H1 (cell line): ENCODE measurements around the gene KATNA1. TPM values are rescaled to one million over a fixed set of nuclear protein-coding genes. Genes with fewer than 3 reads are reported as not detected.
"Not testable (repeated sequence)": the region's sequence is repeated elsewhere in the genome, so short reads cannot be mapped to it uniquely, and the experiment has no call there.

ENCODE experiments used
- CTCF ChIA-PET: fragments of 300-600 bp; sonication (Branson Sonifier 250); formaldehyde crosslinking; loops from one replicate; lab custom pipeline; 2021; ENCODE audit not compliant: partially characterized antibody; lab: Charles Lee
- POLR2A ChIA-PET: fragments of 300-600 bp; sonication (Branson Sonifier 250); formaldehyde crosslinking; loops from one replicate; lab custom pipeline; 2021; ENCODE audit warnings: inconsistent platforms; ENCODE audit not compliant: partially characterized antibody; lab: Charles Lee
- DNase-seq, 2 experiments: peaks; one replicate each; pipeline versions ENCODE4 v3.0.0 to v3.0.0-alpha.2; 2010 to 2022; ENCODE audit warnings: low spot score in 2 of 2, low read depth in 1 of 2, mixed read lengths in 1 of 2
- FAIRE-seq: peaks from 2 replicates; lab custom pipeline; 2011; peaks lifted over from hg19 to GRCh38; lab: Jason Lieb, UNC
- H2AFZ ChIP-seq: 2 replicates; pipeline ENCODE4 v1.8.1; 2012; ENCODE audit warnings: low read length, inconsistent platforms
- H2AK5ac ChIP-seq: 2 replicates; pipeline ENCODE4 v1.6.1; 2013; ENCODE audit warnings: low read depth, low read length
- H2BK120ac ChIP-seq: replicated peaks from 2 replicates; pipeline ENCODE3; 2013; ENCODE audit warnings: low read depth, low read length, inconsistent platforms
- H2BK12ac ChIP-seq: 2 replicates; pipeline ENCODE4 v1.6.1; 2013; ENCODE audit warnings: low read depth, low read length
- H2BK15ac ChIP-seq: 2 replicates; pipeline ENCODE4 v1.6.1; 2013; ENCODE audit warnings: low read length
- H2BK20ac ChIP-seq: 2 replicates; pipeline ENCODE4 v1.6.1; 2013; ENCODE audit warnings: low read length
- H2BK5ac ChIP-seq: 2 replicates; pipeline ENCODE4 v1.6.1; 2013; ENCODE audit warnings: low read depth, low read length
- H3K14ac ChIP-seq: 2 replicates; pipeline ENCODE4 v1.6.1; 2013; ENCODE audit warnings: inconsistent platforms; ENCODE audit not compliant: insufficient read length
- H3K18ac ChIP-seq: 2 replicates; pipeline ENCODE4 v1.6.1; 2013; ENCODE audit warnings: low read length; ENCODE audit errors: extremely low read depth
- H3K23ac ChIP-seq: 2 replicates; pipeline ENCODE4 v1.6.1; 2013; ENCODE audit warnings: inconsistent platforms; ENCODE audit not compliant: insufficient read length
- H3K23me2 ChIP-seq: 2 replicates; pipeline ENCODE4 v1.6.1; 2013; ENCODE audit warnings: low read depth, low read length
- H3K27ac ChIP-seq: 2 replicates; pipeline ENCODE4 v1.6.1; 2011; ENCODE audit warnings: low read depth, low read length, inconsistent platforms
- H3K27me3 ChIP-seq, 4 experiments: replicated peaks in 1 of 4; 1 replicate in 1 of 4; 2 replicates in 3 of 4; pipeline versions ENCODE4 v1.6.1 to v1.8.1; 2011 to 2013; ENCODE audit warnings: low read length in 3 of 4, mild to moderate bottlenecking in 3 of 4, inconsistent platforms in 2 of 4, mixed read lengths in 2 of 4, moderate library complexity in 1 of 4; ENCODE audit not compliant: control insufficient read depth in 3 of 4, insufficient read depth in 3 of 4; ENCODE audit errors: extremely low read depth in 1 of 4
- H3K36me3 ChIP-seq, 4 experiments: 2 replicates each; pipeline versions ENCODE4 v1.6.1 to v1.8.1; 2011 to 2013; ENCODE audit warnings: mild to moderate bottlenecking in 4 of 4, low read length in 3 of 4, moderate library complexity in 2 of 4, control low read depth in 1 of 4, inconsistent platforms in 1 of 4; ENCODE audit not compliant: insufficient read depth in 4 of 4, control insufficient read depth in 2 of 4
- H3K4ac ChIP-seq: replicated peaks from 2 replicates; pipeline ENCODE3; 2013; ENCODE audit warnings: low read length, low read depth, mixed read lengths, inconsistent platforms; ENCODE audit not compliant: insufficient read length
- H3K4me1 ChIP-seq, 4 experiments: replicated peaks in 1 of 4; 1 replicate in 1 of 4; 2 replicates in 3 of 4; pipeline versions ENCODE4 v1.6.1 to v1.8.1; 2011 to 2013; ENCODE audit warnings: low read length in 3 of 4, inconsistent platforms in 2 of 4, mixed read lengths in 1 of 4; ENCODE audit not compliant: insufficient read depth in 4 of 4, control insufficient read depth in 3 of 4
- H3K4me2 ChIP-seq, 2 experiments: 2 replicates each; pipeline versions ENCODE4 v1.6.1 to v1.8.1; 2011 to 2013; ENCODE audit warnings: low read depth in 2 of 2, low read length in 2 of 2, control low read depth in 1 of 2, inconsistent platforms in 1 of 2, mild to moderate bottlenecking in 1 of 2; ENCODE audit not compliant: insufficient read depth in 1 of 2
- H3K4me3 ChIP-seq, 4 experiments: fragments of 200-600, 300-600 bp in 1 of 4; sonication (generic), shearing (Covaris generic), sonication (Bioruptor Twin) in 1 of 4; 2 replicates each; pipeline versions ENCODE4 v1.5.1 to v1.8.1; 2011 to 2016; ENCODE audit warnings: low read length in 4 of 4, low read depth in 3 of 4, control low read depth in 2 of 4, inconsistent platforms in 2 of 4, mild to moderate bottlenecking in 2 of 4, mixed read lengths in 1 of 4, moderate library complexity in 1 of 4; ENCODE audit not compliant: insufficient read depth in 2 of 4; ENCODE audit errors: extremely low read depth in 1 of 4
- H3K56ac ChIP-seq: replicated peaks from 2 replicates; pipeline ENCODE3; 2013; ENCODE audit warnings: low read depth, mild to moderate bottlenecking, mixed read lengths, low read length, inconsistent platforms; ENCODE audit not compliant: insufficient read length
- H3K79me1 ChIP-seq: 2 replicates; pipeline ENCODE4 v1.6.1; 2013; ENCODE audit warnings: low read depth, low read length, control low read depth
- H3K79me2 ChIP-seq, 2 experiments: 2 replicates each; pipeline versions ENCODE4 v1.6.1 to v1.8.1; 2012 to 2013; ENCODE audit warnings: low read length in 2 of 2, mild to moderate bottlenecking in 2 of 2, inconsistent platforms in 1 of 2; ENCODE audit not compliant: insufficient read depth in 2 of 2, control insufficient read depth in 1 of 2
- H3K9ac ChIP-seq, 4 experiments: replicated peaks in 1 of 4; 1 replicate in 1 of 4; 2 replicates in 3 of 4; pipeline versions ENCODE4 v1.6.1 to v1.8.1; 2011 to 2013; ENCODE audit warnings: low read depth in 3 of 4, low read length in 3 of 4, control low read depth in 2 of 4, mild to moderate bottlenecking in 2 of 4, moderate library complexity in 2 of 4, inconsistent platforms in 1 of 4; ENCODE audit errors: extremely low read depth in 1 of 4
- H3K9me3 ChIP-seq, 2 experiments: 2 replicates each; pipeline versions ENCODE4 v1.6.1 to v1.8.1; 2012 to 2013; ENCODE audit warnings: mild to moderate bottlenecking in 2 of 2, moderate library complexity in 2 of 2, control low read depth in 1 of 2, inconsistent platforms in 1 of 2, low read depth in 1 of 2, low read length in 1 of 2, mixed read lengths in 1 of 2; ENCODE audit not compliant: insufficient read depth in 2 of 2
- H4K20me1 ChIP-seq, 2 experiments: replicated peaks in 1 of 2; 2 replicates each; pipeline versions ENCODE3 to v1.8.1; 2011 to 2013; ENCODE audit warnings: inconsistent platforms in 2 of 2, low read length in 2 of 2, mild to moderate bottlenecking in 1 of 2; ENCODE audit not compliant: insufficient read depth in 2 of 2, control insufficient read depth in 1 of 2
- H4K5ac ChIP-seq: 2 replicates; pipeline ENCODE4 v1.6.1; 2013; ENCODE audit warnings: low read length, low read depth, mixed read lengths, inconsistent platforms; ENCODE audit not compliant: insufficient read length
- H4K8ac ChIP-seq: 2 replicates; pipeline ENCODE4 v1.8.0; 2013; ENCODE audit warnings: mild to moderate bottlenecking, moderate library complexity, low read length, inconsistent platforms; ENCODE audit not compliant: insufficient read depth; ENCODE audit errors: extremely low read depth
- H4K91ac ChIP-seq: replicated peaks from 2 replicates; pipeline ENCODE3; 2013; ENCODE audit warnings: low read length, mixed read lengths, inconsistent platforms; ENCODE audit not compliant: insufficient read length
- BACH1 ChIP-seq: IDR thresholded peaks from 2 replicates; pipeline ENCODE4 v1.6.1; 2012; ENCODE audit warnings: low read length, improper control_type of control experiment
- HDAC6 ChIP-seq: IDR thresholded peaks from one replicate; pipeline ENCODE4 v1.7.1; 2012; ENCODE audit warnings: low read depth, mild to moderate bottlenecking, inconsistent platforms, low read length, moderate library complexity
- JUND ChIP-seq: IDR thresholded peaks from 2 replicates; pipeline ENCODE4 v1.6.1; 2011; ENCODE audit warnings: mild to moderate bottlenecking, improper control_type of control experiment, low read length
- RFX5 ChIP-seq: IDR thresholded peaks from 2 replicates; pipeline ENCODE4 v1.6.1; 2011; ENCODE audit warnings: low read depth, low read length, improper control_type of control experiment, borderline replicate concordance
- RNF2 ChIP-seq: fragments of 200-900, 300-1000 bp; sonication (generic); IDR thresholded peaks from 2 replicates; pipeline ENCODE4 v1.7.1; 2016; ENCODE audit warnings: borderline replicate concordance, low read depth, mild to moderate bottlenecking, antibody characterized with exemption, low read length; ENCODE audit not compliant: poor library complexity, severe bottlenecking; ENCODE audit errors: missing control alignments
- SAP30 ChIP-seq: fragments of 300-600 bp; sonication (generic); IDR thresholded peaks from 2 replicates; pipeline ENCODE4 v1.7.1; 2012; ENCODE audit warnings: low read length, moderate library complexity, mild to moderate bottlenecking, inconsistent platforms; ENCODE audit not compliant: insufficient read depth, insufficient replicate concordance
- TAF7 ChIP-seq: optimal IDR thresholded peaks from 2 replicates; pipeline ENCODE3; 2011; ENCODE audit warnings: low read depth, mild to moderate bottlenecking, inconsistent platforms, low read length, moderate library complexity, borderline replicate concordance
- ZNF274 ChIP-seq: IDR thresholded peaks from 2 replicates; pipeline ENCODE4 v1.7.0; 2012; ENCODE audit warnings: low read length, borderline replicate concordance; ENCODE audit errors: extremely low read depth
- polyA plus RNA-seq, 7 experiments: library from polyadenylated mRNA; depleted of rRNA in 3 of 7; stranded (reverse) in 5 of 7; unstranded in 2 of 7; fragments of >200 nt in 5 of 7; fragments of 200-250 nt in 2 of 7; gene quantifications; 1 replicate in 5 of 7; 2 replicates in 1 of 7; 4 replicates in 1 of 7; pipeline versions ENCODE4 v1.2.1 to v1.2.3, GENCODE V29; 2011 to 2013; ENCODE audit warnings: missing spikeins in 2 of 7, mixed read lengths in 2 of 7
- total RNA-seq: library from RNA; stranded (reverse); fragmentation: NEBNext Ultra II Directional; extraction: Animal tissue kit (Norgen Biotek cat#: 25700); gene quantifications from 2 replicates; pipeline ENCODE4 v1.2.1, GENCODE V29; 2021
- TF ChIP-seq, protein P1 (sequence below): IDR thresholded peaks from 2 replicates; pipeline ENCODE4 v1.6.1; 2012; ENCODE audit warnings: inconsistent platforms

KATNA1 gene
- total and polyA plus RNA-seq, 2 of the 8 experiments (the other 6 are each of a cell fraction or from before 2014, with no cell fraction given): 7.6 to 20.3 TPM

DNA sequence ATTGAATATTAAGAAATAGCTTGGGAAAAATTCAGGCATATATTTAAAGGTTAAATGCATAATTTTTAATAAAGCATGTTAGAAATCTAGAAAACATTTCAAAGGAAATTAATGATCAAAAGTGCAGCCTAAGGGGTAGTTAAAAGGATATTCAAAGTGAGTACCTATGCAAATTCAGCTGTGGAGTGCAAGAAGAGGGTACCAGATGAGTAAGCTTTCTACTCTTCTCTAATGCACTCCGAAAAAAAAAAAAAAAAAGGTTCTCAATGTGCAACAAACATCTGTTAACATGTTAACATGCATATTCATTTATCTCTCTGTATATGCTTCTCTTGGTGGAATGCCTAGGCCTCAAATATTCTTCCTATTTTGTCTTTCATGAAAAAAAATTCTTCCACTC, 32.0 kb upstream of the KATNA1 start (continued):
- no peak for TF ChIP-seq RNF2
- TF ChIP-seq HDAC6: no peak
- no peak for TF ChIP-seq SAP30
- no peak for TF ChIP-seq JUND
- TF ChIP-seq ZNF274: no peak
- no peak for TF ChIP-seq BACH1
- TF ChIP-seq RFX5: no peak
- no peak for TF ChIP-seq TAF7
- TF ChIP-seq, protein P1, sequence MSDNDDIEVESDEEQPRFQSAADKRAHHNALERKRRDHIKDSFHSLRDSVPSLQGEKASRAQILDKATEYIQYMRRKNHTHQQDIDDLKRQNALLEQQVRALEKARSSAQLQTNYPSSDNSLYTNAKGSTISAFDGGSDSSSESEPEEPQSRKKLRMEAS: no peak

GRCh38 chr6:149672265-149672664, 23.8 kb upstream of the KATNA1 start:
- H3K9me3 ChIP-seq, H2BK120ac ChIP-seq, H4K8ac ChIP-seq, H3K14ac ChIP-seq, H3K4me1 ChIP-seq, H3K23me2 ChIP-seq, H2BK15ac ChIP-seq, FAIRE-seq, H2BK5ac ChIP-seq, DNase-seq, H2AFZ ChIP-seq, H3K9ac ChIP-seq, H3K79me2 ChIP-seq, POLR2A ChIA-PET, H3K79me1 ChIP-seq, H2AK5ac ChIP-seq, H4K91ac ChIP-seq, H3K56ac ChIP-seq, H2BK12ac ChIP-seq, H3K27me3 ChIP-seq, H3K4me2 ChIP-seq, H2BK20ac ChIP-seq, H3K4me3 ChIP-seq, H3K18ac ChIP-seq, H3K4ac ChIP-seq, H4K20me1 ChIP-seq, CTCF ChIA-PET, H3K27ac ChIP-seq, H3K23ac ChIP-seq, H4K5ac ChIP-seq: not testable (repeated sequence)
- peaks cover 2 to 70% (median 22%) of the 10 kb centered on the region in 4 experiments; a peak in 7 of 8 replicates for H3K36me3 ChIP-seq
